Calu3 (cell line): Measurements from ENCODE around the gene FRS3. TPM values are rescaled to one million over a fixed set of nuclear protein-coding genes. Genes with fewer than 3 reads are reported as not detected.

Source experiments
- BruUV-seq: library from RNA; stranded (reverse); fragments of 400-500 nt; replicated peaks from 2 replicates; lab custom pipeline; 2021; lab: Mats Ljungman, UMichigan
- CTCF ChIA-PET: fragments of 300-600 bp; sonication (Branson Sonifier 250); formaldehyde crosslinking; loops from one replicate; lab custom pipeline; 2022; ENCODE audit warnings: antibody characterized with exemption; lab: Charles Lee
- DNase-seq: peaks from one replicate; pipeline ENCODE4 v3.0.0; 2022
- H3K27ac Mint-ChIP-seq: one replicate; pipeline ENCODE4 v1.8.0; 2022; ENCODE audit warnings: mixed read lengths; ENCODE audit not compliant: unreplicated experiment
- H3K27me3 Mint-ChIP-seq: one replicate; pipeline ENCODE4 v1.8.0; 2022; ENCODE audit warnings: mixed read lengths; ENCODE audit not compliant: unreplicated experiment
- H3K36me3 Mint-ChIP-seq: one replicate; pipeline ENCODE4 v1.8.0; 2022; ENCODE audit warnings: mild to moderate bottlenecking, moderate library complexity, mixed read lengths; ENCODE audit not compliant: insufficient read depth, unreplicated experiment
- H3K4me1 Mint-ChIP-seq: one replicate; pipeline ENCODE4 v1.8.0; 2022; ENCODE audit warnings: mild to moderate bottlenecking, low read depth, mixed read lengths; ENCODE audit not compliant: unreplicated experiment
- H3K4me3 Mint-ChIP-seq: one replicate; pipeline ENCODE4 v1.8.0; 2022; ENCODE audit warnings: mild to moderate bottlenecking, low read depth, moderate library complexity, mixed read lengths; ENCODE audit not compliant: unreplicated experiment
- H3K9me3 Mint-ChIP-seq: one replicate; pipeline ENCODE4 v1.8.0; 2022; ENCODE audit warnings: low read depth, mixed read lengths; ENCODE audit not compliant: unreplicated experiment
- intact Hi-C: fragments of 100-400 bp; cut with micrococcal nuclease; formaldehyde crosslinking; loops from one replicate; pipeline ENCODE4 v1.10.0; 2022; ENCODE audit not compliant: unreplicated experiment
- total RNA-seq: library from RNA; stranded (reverse); gene quantifications from 2 replicates; pipeline ENCODE4 v1.2.3, GENCODE V29; 2022
- TF ChIP-seq, protein P1 (sequence below): fragments of 200-600 bp; IDR thresholded peaks from one replicate; pipeline ENCODE4 v1.8.0; 2022; ENCODE audit warnings: antibody characterized with exemption; ENCODE audit not compliant: unreplicated experiment

FRS3 gene
- total RNA-seq, 1 experiment from 2014 or later = 6.6 TPM

DNA sequence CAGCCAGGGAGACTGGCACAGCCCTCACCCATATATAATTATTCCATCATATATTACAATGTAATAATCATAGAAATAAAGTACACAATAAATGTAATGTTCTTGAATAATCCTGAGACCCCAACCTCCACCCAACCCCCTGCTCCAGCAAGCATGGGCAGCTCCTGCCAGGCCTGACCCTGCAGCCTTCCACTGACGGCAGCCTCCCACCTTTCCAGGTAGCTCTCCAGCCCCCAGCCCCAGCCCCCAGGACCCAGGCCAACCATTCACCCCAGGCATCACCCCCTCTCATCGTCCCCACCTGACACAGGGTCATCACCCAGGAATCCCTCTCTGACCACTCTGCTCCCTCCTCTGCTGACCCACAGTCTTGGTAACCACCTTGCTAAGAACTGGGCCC, 58.9 kb downstream of the FRS3 start:
- intact Hi-C loops = no loop called here
- H3K4me1 Mint-ChIP-seq = peaks cover 26% of the 10 kb centered on the region
- TF ChIP-seq, protein P1, sequence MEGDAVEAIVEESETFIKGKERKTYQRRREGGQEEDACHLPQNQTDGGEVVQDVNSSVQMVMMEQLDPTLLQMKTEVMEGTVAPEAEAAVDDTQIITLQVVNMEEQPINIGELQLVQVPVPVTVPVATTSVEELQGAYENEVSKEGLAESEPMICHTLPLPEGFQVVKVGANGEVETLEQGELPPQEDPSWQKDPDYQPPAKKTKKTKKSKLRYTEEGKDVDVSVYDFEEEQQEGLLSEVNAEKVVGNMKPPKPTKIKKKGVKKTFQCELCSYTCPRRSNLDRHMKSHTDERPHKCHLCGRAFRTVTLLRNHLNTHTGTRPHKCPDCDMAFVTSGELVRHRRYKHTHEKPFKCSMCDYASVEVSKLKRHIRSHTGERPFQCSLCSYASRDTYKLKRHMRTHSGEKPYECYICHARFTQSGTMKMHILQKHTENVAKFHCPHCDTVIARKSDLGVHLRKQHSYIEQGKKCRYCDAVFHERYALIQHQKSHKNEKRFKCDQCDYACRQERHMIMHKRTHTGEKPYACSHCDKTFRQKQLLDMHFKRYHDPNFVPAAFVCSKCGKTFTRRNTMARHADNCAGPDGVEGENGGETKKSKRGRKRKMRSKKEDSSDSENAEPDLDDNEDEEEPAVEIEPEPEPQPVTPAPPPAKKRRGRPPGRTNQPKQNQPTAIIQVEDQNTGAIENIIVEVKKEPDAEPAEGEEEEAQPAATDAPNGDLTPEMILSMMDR = no peak
- H3K27me3 Mint-ChIP-seq = no peaks in the 10 kb centered on the region
- CTCF ChIA-PET = no interaction called here
- BruUV-seq = no TSS peak
- no peak overlapping the region for H3K27ac Mint-ChIP-seq
- H3K4me3 Mint-ChIP-seq = no peak overlapping the region
- DNase-seq = no peak
- H3K9me3 Mint-ChIP-seq = no peaks in the 10 kb centered on the region
- H3K36me3 Mint-ChIP-seq = peaks cover 5% of the 10 kb centered on the region

DNA sequence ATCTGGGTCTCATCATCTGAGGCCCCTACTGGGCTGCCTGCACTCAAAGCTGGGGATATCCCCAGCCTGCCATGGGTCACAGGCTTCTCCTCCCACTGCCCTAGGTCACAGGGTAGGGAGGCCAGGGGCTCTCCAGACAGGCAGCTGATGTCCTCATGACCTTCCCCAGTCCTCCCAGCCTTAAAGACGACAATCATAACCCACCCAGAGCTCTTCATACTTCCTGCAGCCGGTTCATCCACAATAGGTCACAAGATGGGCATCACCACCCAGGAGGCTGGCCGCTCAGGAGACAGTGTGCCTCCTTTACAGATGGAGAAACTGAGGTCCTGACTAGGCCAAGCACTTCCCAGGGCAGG, 59.5 kb downstream of the FRS3 start:
- Mint-ChIP-seq H3K4me3 (no peak overlapping the region), H3K9me3 (no peaks in the 10 kb centered on the region), H3K36me3 (peaks cover 5% of the 10 kb centered on the region), H3K27me3 (no peaks in the 10 kb centered on the region), H3K27ac (no peak overlapping the region), H3K4me1 (peaks cover 31% of the 10 kb centered on the region)
- DNase-seq = no peak
- TF ChIP-seq, protein P1 = no peak
- intact Hi-C loops = no loop called here
- no TSS peak for BruUV-seq
- CTCF ChIA-PET = no interaction called here

Other genes starting within 250 kb of the FRS3 start
- 47.8 and 50.9 TPM in 2 replicates for gene FOXP4, start 233.5 kb downstream of the FRS3 start, total RNA-seq
- 19.7 and 23.9 TPM in 2 replicates for gene MDFI, start 141.4 kb downstream of the FRS3 start, total RNA-seq
- 4.4 and 6.6 TPM in 2 replicates for gene TFEB, start 44.3 kb downstream of the FRS3 start, total RNA-seq
- not detected in 2 replicates for gene PGC, start 32.5 kb downstream of the FRS3 start, total RNA-seq
- gene PRICKLE4, start 882 bp upstream of the FRS3 start, total RNA-seq = 6.4 and 7.1 TPM in 2 replicates
- 251 and 265 TPM in 2 replicates for gene TOMM6, start 7.8 kb upstream of the FRS3 start, total RNA-seq
- 6.9 and 7.0 TPM in 2 replicates for gene USP49, start 115.5 kb upstream of the FRS3 start, total RNA-seq
- gene MED20, start 141.2 kb upstream of the FRS3 start, total RNA-seq = 28.0 and 29.8 TPM in 2 replicates
- 51.7 and 55.6 TPM in 2 replicates for gene BYSL, start 141.6 kb upstream of the FRS3 start, total RNA-seq
- 77.4 and 90.4 TPM in 2 replicates for gene CCND3, start 161.9 kb upstream of the FRS3 start, total RNA-seq